GM19239 (cell line): ENCODE results near the gene TSC22D4.
"Not testable (repeated sequence)": the region's sequence is repeated elsewhere in the genome, so short reads cannot be mapped to it uniquely, and the experiment has no call there.

ENCODE experiments used
- DNase-seq: peaks from one replicate; pipeline ENCODE4 v3.0.0; 2011; ENCODE audit warnings: low spot score; ENCODE audit not compliant: insufficient read length
- FAIRE-seq: peaks from 2 replicates; lab custom pipeline; 2011; peaks lifted over from hg19 to GRCh38; lab: Jason Lieb, UNC

TSC22D4 gene

DNA sequence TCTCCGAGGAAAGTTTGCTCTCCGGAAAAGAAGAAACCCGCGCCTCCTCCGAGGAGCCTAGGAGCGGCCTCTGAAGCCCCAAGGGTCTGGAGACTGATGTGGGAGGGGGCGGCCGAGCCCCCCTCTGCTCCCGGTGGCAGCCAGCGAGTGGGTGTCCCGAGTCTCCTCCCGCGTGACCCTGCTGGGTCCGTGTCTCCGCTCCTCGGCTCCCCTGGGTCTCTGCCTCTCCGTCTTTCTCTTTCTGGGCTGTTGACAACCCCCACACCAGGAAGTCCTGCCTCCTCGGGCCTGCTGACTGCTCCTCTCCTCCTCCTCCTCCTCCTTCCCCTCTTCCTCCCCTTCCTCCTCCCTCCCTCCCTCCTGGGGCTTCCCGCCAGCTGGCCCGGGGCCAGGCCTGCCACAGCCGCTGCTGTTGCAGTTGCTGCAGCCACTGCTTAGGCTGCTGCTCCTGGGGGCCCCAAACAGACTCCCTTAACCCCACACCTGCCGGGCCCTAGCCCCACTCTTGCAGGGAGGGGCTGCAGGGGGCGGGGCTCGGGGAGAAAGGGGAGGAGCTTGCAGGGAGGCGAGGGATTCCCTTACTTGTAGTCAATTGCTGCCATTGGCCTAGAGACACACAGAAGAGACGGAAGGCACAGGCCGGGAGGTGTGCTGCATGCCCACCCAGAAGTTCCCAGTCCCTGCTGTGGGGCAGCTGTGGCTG is at the start of gene TSC22D4:
Gene TSC22D4, minus strand, starts transcription at position 257 of the 703 bp plus-strand sequence. CDS start 1,176 bp downstream, outside the sequence.
- peak; percentile 95 for FAIRE-seq

DNA sequence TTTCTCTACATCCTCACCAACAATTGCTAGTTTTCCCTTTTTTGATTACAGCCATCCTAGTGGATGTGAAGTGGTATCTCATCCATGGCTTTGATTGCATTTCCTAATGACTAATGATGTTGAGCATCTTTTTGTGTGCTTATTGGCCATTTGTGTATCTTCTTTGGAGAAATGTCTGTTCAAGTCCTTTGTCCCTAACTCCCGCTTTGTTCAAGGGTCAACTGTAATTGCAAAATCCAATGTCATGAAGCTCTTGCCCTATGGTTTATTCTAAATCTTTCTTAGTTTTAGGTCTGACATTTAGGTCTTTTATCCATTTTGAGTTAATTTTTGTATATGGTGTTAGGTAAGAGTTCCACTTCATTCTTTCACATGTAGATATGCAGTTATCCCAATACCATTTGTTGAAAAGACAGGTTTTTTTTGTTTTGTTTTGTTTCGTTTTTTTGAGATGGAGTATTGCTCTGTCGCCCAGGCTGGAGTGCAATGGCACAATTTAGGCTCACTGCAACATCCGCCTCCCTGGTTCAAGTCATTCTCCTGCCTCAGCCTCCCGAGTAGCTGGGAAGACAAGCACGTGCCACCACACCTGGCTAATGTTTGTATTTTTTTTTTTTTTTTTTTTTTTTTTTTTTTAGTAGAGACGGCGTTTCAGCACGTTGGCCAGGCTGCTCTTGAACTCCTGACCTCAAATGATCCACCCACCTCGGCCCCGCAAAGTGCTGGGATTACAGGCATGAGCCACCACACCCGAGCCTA is 49.3 kb upstream of the TSC22D4 start:
- FAIRE-seq, DNase-seq: not testable (repeated sequence)

More for the DNA sequence above, at the start of gene TSC22D4:
- DNase-seq: peak; percentile 94

DNA sequence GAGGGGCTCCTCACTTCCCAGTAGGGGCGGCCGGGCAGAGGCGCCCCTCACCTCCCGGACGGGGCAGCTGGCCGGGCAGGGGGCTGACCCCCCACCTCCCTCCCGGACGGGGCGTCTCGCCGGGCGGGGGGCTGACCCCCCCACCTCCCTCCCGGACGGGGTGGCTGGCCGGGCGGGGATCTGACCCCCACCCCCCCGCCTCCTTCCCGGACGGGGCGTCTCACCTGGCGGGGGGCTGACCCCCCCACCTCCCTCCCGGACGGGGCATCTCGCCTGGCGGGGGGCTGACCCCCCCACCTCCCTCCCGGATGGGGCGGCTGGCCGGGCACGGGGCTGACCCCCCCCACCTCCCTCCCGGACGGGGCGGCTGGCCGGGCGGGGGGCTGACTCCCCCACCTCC is 44.2 kb upstream of the TSC22D4 start:
- FAIRE-seq, DNase-seq: not testable (repeated sequence)

DNA sequence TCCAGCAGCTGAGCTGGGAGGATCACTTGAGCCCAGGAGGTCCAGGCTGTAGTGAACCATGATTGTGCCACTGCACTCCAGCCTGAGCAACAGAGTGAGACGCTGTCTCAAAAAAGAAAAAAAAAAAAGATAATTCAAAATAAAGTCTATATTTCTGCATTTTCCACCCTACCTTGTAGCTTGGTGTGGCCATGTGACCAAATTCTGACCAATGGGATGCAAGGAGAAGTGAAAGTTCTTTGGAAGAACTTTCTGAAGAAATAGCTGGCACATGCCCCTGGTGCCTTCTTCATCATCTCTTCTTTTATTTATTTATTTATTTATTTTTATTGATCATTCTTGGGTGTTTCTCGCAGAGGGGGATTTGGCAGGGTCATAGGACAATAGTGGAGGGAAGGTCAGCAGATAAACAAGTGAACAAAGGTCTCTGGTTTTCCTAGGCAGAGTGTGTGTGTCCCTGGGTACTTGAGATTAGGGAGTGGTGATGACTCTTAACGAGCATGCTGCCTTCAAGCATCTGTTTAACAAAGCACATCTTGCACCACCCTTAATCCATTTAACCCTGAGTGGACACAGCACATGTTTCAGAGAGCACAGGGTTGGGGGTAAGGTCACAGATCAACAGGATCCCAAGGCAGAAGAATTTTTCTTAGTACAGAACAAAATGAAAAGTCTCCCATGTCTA is 43.0 kb upstream of the TSC22D4 start:
- FAIRE-seq, DNase-seq: not testable (repeated sequence)

DNA sequence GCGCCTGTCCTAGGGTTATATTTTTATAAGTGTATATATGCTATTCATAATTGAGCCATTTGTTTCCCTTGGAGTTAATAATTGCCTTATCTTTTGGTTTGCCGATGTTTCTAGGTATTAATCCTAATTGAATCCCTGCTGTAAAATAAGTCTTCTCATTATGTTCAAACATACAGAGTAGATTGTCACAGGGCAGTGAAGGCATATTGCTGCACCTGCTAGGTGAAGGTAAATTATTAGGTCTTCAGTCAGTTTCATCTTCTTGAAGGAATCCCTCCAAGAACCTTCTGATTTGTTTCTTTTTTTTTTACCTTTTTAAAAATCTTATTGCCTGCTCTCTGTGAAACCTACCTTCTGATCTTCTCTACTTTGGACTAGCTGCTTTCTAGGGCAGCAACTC is 42.1 kb upstream of the TSC22D4 start:
- FAIRE-seq: no peak
- DNase-seq: no peak

DNA sequence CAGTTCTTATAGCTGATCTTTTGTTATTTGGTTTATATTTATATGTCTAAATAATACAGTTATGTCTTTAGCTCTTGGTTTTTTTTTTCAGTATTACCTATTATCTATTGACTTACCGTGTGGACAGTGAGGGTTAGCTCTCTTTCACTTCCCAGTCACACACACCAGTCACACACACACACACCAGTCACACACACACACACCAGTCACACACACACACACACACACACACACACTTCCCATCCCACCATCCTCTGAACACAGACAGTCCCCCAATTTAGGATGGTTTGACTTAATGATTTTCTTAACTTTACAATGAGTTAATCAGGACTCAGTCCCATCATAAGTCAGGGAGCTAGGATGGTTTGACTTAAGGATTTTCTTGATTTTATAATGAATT is 41.1 kb upstream of the TSC22D4 start:
- FAIRE-seq (no peak), DNase-seq (no peak)

DNA sequence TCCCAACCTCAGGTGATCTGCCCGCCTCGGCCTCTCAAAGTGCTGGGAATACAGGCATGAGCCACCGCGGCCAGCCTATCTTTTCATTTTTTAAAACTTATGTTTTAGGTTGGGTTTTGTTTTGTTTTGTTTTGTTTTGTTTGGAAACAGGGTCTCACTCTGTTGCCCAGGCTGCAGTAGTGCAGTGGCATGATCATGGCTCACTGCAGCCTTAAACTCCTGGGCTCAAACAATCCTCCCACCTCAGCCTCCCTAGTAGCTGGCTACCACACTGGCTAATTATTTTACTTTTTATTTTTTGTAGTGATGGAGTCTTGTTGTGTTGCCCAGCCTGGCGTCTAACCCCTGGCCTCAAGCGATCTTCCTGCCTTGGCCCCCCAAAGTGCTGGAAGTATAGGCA is 40.6 kb upstream of the TSC22D4 start:
- FAIRE-seq: no peak
- DNase-seq: no peak

DNA sequence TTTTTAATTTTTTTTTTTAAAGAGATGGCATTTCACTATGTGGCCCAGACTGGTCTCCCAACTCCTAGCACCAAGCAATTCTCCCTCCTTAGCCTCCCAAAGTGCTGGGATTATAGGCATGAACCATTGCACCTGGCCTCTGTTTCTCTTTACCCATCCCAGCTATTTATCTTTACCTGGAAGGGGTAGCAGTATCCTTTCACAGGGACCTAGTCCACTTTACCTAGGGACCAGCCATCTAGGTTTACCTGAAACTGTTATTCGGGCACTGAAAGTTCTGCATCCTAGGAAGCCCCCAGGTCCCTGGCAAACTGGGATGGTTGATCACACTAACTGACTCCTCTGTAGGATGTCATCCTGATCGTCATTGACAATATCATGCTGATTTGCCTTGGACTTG is 38.3 kb upstream of the TSC22D4 start:
- no peak for FAIRE-seq
- no peak for DNase-seq

DNA sequence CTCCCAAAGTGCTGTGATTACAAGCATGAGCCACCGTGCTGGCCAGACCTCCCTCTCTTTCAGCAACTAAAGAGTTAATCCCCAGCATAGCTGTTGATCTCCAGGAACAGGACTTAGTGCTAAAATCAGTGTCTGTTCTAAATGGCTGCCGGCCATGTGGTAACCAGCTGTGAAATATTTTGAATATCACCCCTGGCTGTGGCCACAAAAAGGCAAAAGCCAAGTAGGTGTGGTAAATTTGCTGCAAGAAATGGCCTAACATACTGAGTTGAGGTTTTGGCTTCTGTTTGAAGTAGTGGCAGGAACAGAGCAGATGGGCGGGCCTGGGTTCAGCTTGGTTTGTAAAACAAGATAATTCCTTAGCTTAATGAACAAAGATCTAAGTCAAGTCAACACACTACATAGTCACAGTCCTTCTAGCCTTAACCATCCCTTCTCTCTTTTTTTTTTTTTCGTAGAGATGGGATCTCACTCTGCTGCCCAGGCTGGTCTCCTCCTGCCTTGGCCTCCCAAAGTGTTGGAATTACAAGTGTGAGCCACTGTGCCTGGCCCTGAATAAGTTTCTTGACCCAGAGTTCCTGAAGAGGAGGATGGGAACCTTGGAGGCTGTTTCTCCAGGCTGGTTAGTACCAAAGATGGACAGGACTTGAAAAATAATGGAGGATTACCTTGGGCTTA is 37.3 kb upstream of the TSC22D4 start:
- DNase-seq (peak; percentile 35), FAIRE-seq (peak; percentile 51)

DNA sequence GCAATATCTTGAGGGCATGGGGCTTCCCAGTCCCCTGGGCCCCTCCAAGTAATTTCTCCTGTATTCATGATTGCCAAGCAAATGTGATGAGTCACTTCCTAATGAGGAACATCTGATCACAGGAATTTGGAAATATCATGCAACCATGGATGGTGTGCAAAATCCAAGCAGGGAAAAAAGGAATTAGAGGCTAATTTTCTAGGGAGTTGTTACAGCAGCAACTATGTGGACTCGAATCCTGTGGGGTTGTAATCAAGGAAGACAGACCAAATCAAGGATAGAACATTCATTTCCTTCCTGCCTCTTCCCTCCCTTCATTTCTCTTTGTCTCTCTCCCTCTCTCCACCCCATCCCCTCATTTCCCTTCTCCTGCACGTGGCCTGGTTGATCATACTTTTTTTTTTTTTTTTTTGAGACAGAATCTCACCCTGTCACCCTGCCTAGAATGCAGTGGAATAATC is 36.1 kb upstream of the TSC22D4 start:
- DNase-seq: no peak
- no peak for FAIRE-seq

DNA sequence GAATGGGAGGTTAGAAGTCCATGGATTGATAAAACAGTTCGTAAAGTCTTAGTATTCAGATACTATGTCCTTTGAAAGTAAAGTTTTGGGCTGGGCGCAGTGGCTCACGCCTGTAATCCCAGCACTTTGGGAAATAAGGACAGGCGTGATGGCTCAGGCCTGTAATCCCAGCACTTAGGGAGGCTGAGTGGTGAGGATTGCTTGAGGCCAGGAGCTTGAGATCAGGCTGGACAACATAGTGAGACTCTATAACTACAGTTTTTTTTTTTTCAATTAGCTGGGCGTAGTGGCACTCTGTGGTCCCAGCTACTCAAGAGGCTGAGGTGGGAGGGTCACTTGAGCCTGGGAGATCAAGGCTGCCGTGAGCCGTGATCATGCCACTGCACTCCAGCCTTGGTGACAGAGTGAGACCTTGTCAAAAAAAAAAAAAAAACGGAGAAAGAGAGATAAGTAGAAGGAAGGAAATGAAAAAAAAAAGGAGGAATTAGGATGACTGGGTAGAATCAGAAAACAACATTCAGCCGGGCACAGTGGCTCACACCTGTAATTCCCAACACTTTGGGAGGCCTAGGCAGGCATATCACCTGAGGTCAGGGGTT is 34.3 kb upstream of the TSC22D4 start:
- no peak for FAIRE-seq
- DNase-seq: no peak

DNA sequence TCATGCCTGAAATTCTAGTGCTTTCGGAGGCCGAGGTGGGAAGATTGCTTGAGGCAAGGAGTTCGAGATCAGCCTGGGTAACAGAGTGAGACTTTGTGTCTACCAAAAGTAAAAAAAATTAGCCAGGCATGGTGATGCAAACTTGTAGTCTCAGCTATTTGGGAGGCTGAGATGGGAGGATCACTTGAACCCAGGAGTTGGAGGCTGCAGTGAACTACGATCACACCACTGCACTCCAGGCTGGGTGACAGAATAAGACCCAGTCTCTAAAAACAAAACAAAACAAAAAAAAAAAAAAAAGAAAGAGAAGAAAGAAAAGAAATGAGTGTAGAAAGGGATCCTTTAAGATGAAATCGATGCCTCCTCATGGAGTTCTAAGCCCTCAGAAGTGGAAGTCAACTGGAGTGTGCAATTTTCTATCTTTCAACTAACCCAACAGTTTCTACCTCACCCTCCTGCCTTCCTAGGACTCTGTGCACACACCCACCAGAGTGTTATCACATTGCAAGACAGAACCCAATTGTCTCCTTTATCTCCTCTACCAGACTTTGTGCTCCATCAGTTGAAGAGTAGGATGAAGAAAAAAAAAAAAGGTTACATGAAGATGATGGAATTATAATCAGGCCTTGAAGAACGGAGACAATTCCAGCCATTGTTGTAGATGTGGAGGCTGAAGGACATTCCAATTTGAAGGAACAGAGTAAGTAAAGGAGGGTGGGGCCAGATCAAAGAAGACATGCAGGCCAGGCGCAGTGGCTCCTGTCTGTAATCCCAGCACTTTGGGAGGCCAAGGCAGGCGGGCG is 31.6 kb upstream of the TSC22D4 start:
- DNase-seq: no peak
- no peak for FAIRE-seq

DNA sequence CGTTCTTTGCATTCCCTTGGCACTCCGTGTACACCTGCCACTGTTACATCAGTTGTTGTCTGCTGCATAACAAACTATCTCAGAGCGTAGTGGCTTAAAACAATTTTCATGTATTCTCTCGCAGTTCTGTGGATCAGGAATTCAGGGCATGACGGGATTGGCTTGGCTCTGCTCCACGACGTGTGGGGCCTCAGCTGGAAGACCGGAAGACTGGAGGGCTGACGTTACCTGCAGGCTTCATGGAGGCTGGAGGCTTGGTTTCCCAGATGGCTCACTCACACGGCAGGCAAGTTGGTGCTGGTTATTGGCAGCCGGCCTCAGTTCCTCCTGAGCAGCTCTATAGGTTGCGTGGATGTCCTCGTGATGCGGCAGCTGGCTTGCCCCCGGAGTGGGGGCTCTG is 30.2 kb upstream of the TSC22D4 start:
- FAIRE-seq (no peak), DNase-seq (no peak)

DNA sequence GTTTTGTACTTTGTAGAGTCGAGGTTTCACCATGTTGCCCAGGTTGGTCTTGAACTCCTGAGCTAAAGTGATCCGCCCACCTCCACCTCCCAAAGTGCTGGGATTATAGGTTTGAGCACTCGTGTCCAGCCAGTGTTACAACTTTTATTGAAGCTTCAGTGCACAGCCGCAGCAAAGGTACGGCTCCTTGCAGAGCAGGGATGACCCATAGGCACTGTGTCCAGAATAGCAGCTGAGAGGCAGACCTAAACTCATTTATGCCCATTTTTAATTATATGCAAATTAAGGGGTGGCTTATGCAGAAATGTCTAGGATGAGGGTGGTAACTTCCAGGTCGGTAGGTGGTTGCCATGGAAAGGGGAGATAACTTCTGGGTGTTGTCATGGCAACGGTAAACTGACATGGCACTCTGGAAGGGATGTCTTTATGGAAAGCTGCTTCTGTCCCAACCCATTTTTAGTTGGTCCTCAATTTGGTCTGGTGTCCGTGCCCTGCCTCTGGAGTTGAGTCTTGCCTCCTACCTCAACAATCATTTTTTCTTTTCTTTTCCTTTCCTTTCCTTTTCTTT is 27.4 kb upstream of the TSC22D4 start:
- FAIRE-seq (no peak), DNase-seq (no peak)

DNA sequence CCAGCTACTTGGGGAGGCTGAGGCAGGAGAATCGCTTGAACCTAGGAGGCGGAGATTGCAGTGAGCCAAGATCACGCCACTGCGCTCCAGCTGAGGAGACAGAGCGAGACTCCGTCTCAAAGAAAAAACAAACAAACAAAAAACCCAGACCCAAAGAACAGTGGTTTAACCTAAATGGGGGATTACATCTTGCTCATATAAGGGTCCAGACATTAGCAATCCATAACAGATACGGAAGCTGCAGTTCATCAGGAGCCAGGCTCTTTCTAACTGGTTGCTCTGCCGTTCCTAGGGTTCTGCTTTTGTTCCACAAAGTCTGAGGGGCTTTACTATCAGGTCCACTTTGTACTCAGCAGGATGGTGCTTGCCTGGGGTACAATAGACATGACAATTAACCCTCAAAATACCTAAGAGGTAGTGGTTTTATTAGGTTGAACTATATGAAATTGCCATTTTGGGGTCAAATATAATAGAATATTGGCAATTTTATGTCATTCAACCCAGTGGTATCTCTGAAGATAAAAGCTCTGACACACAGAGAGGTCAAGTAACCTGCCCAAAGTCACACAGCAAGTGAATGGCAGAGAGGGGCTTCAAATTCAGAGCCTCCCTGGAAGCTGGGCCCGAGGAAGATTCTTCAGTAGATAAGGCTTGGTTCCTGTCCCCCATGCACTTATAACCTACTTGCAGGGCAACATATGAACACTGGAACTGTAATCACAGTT is 26.0 kb upstream of the TSC22D4 start:
- FAIRE-seq (no peak), DNase-seq (no peak)

DNA sequence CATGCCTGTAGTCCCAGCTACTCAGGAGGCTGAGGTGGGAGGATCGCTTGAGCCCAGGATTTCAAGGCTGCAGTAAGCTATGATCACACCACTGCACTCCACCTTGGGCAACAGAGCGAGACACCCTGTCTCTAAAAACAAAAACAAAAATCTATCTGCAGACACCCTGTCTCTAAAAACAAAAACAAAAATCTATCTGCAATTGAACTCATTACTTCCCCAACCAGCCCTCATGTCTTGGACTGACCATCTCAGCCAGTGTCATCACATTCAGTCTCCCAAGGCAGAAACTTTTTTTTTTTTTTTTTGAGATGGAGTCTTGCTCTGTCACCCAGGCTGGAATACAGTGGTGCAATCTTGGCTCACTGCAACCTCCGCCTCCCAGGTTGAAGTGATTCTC is 25.0 kb upstream of the TSC22D4 start:
- not testable (repeated sequence) for DNase-seq, FAIRE-seq

DNA sequence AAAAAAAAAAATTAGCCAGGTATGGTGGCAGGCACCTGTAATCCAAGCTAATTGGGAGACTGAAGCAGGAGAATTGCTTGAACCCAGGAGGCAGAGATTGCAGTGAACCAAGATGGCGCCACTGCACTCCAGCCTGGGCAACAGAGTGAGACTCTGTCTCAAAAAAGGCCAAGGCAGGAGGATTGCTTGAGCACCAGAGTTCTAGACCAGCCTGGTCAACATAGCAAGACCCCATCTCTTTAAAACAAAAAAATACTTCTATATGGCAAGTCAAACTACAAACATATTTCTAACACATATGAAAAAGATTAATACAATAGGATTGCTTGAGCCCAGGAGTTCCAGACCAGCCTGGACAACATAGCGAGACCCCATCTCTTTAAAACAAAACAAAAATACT is 21.7 kb upstream of the TSC22D4 start:
- FAIRE-seq, DNase-seq: not testable (repeated sequence)

DNA sequence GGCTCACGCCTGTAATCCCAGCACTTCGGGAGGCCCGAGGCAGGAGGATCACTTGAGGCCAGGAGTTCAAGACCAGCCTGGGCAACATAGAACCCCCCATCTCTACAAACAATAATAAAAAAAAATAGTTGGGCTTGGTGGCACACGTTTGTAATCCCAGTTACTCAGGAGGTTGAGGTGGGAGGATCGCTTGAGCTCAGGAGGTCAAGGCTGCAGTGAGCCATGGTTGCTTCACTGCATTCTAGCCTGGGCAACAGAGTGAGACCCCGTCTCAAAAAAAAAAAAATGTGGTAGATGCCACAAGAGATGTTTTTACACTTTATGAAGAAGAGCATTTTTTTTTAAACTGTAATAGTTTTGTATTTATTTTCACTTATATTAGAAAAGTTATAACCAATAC is 17.5 kb upstream of the TSC22D4 start:
- no peak for FAIRE-seq
- no peak for DNase-seq
